GM18861 (cell line): ENCODE data around the gene ADAM29.
"Not testable (repeated sequence)": the region's sequence is repeated elsewhere in the genome, so short reads cannot be mapped to it uniquely, and the experiment has no call there.

Experiments
- ATAC-seq: cut with Tn5 transposase; IDR thresholded peaks from one replicate; pipeline ENCODE4 v1.9.1; 2021; ENCODE audit not compliant: unreplicated experiment

Gene ADAM29

GRCh38 chr4:174918058-174918457 lies at the start of gene ADAM29:
Gene ADAM29, plus strand, starts transcription at chr4:174918358. Its CDS starts 57,168 bp downstream, at chr4:174975526.
- ATAC-seq, result no peak

- no peak for ATAC-seq
Observed at GRCh38 chr4:174869339-174869738, 48.8 kb upstream of the ADAM29 start.

- ATAC-seq, result no peak
Observed at GRCh38 chr4:174870311-174870710, 47.8 kb upstream of the ADAM29 start.

DNA sequence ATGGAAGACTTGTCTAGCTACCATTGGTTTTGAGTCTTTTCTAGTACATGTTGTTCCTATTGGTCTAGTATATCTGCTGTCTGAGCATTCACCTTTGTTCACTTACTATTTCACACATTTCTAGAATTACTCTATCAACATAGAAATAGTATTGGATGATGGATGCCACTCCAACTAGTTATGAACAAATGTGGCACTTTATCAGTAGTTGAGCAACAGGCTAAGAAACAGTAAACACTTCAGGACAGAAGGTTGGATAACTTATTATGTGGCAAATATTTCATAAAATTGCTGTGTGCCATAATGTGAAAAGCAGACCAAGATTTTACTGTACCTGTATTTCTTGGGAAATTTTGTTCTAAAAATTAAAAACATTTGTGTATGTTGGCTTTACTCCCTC lies 46.8 kb upstream of the ADAM29 start:
- no peak for ATAC-seq

- ATAC-seq, result not testable (repeated sequence)
Observed at GRCh38 chr4:174873146-174873545, 45.0 kb upstream of the ADAM29 start.

- ATAC-seq, result no peak
Observed at GRCh38 chr4:174873931-174874330, 44.2 kb upstream of the ADAM29 start.

GRCh38 chr4:174874898-174875297 lies 43.3 kb upstream of the ADAM29 start:
- no peak for ATAC-seq

DNA sequence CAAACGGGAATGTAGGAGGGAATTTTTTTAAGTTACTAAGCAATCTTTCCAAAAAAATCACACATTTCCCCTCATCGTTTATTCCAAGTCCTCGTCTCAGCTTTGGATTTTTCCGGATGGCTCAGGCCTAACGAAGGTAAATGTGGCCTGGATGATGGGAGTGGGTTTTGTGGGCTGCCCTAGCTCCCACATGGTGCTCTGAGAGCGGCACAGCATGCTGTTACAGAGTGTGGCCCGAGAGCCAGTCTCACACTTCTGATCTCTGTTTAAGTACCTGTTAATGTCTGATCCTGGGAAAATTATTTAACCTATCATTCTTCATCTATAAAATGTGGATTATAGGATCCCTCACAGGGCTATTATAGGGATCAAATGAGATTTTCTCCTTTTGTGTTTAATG lies 38.2 kb upstream of the ADAM29 start:
- no peak for ATAC-seq

GRCh38 chr4:174882317-174882992 lies 35.7 kb upstream of the ADAM29 start:
- ATAC-seq, result no peak

DNA sequence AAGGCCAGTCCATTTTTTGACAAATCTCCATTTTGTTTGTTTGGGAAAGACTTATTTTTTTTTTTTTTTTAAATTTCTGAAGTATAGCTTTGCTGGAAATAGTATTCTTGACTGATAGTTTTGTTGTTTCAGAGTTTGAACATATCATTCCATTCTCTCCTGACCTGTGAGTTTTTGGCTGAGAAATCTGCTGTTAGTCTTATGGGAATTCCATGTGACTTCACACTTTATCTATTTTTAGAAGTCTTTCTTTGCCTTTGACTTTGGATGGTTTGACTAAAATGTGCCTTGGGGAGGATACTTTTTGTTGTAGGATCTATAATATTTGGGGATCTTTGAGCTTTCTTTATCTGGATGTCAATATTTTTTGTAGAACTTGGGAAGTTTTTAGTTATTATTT lies 10.7 kb upstream of the ADAM29 start:
- no peak for ATAC-seq

- ATAC-seq, result no peak
Observed at GRCh38 chr4:174910271-174910670, 7.9 kb upstream of the ADAM29 start.

DNA sequence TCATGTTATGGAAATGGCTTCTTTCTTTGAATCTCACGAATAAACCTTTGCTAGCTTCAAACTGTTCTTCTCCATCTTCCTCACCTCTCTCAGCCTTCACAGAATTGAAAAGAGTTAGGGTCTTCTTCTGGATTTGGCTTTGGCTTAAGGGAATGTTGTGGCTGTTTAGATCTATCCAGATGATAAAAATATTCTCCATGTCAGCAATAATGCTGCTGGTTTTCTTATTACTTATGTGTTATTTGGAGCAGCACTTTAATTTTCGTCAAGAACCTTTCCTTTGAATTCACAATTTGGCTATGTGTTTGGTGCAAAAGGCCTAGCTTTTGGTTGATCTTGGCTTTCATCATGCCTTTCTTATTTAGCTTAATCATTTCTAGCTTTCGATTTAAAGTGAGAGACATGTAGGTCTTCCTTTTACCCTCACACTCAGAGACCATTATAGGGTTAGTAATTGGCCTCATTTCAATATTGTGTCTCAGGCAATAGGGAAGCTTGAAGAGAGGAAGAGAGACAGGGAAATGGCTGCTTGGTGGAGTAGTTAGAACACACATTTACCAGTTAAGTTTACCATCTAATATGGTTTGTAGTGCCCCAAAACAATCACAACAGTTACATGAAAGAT lies 5.1 kb upstream of the ADAM29 start:
- no peak for ATAC-seq

DNA sequence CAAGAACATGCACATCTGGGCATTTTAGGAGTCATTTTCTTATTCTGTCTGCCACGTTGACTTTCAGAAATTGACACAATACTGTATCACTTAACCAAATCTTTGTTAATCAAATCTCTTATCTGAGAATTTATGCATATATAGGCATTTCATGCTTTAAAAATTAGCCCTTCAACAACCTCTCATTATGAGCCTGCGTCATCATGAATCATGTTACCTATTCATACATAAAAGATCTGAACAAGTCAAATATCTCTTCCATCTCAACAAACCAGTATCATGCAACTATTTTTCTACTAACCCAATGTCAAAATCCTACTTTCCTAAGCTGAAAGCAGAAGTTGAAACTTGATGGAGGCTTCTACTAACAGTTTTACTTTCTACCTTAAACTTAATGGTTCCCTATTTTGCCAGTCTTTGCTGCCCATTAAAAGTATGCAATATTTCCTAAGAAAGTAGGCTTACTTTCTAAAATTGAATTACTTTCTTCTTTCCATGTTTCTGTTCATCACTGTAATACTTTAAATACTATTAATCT lies 1.8 kb downstream of the ADAM29 start:
- no peak for ATAC-seq

GRCh38 chr4:174926958-174927357 lies 8.8 kb downstream of the ADAM29 start:
- no peak for ATAC-seq

GRCh38 chr4:174928174-174928573 lies 10.0 kb downstream of the ADAM29 start:
- no peak for ATAC-seq

DNA sequence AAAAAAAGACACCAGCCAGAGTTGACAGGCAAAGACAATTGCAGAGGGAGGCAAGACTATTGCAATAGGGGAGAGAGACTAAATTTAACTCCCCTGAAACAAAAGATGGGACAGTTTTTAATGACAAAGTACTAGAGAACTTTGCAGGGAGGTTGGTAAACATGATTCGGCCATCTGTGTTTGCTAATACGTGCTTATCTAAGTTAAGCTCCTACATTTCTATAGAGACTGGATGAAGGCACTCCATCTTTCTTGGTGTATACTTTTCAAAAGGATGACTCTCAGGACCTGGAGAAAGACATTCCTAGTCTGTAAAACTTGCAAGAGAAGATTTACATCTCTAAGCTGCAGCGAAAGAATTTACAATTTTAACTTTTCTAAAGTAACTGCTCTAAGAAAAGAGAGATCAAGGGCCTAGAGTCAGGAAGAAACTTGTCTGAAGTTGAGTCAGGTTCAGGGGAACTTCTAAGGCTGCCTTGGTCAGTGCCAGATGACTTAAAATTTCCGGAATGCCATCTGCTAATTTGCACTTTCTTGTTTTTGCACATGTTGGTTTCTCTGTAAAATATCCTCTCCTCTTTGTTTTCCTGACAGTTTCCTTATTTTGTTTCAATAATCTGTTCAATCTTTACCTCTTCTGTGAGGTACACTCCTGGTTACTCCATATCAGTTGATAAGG lies 10.6 kb downstream of the ADAM29 start:
- ATAC-seq, result no peak

- ATAC-seq, result no peak
Observed at GRCh38 chr4:174929346-174929745, 11.2 kb downstream of the ADAM29 start.

GRCh38 chr4:174930895-174931294 lies 12.7 kb downstream of the ADAM29 start:
- ATAC-seq, result no peak

GRCh38 chr4:174933083-174933482 lies 14.9 kb downstream of the ADAM29 start:
- ATAC-seq, result no peak

DNA sequence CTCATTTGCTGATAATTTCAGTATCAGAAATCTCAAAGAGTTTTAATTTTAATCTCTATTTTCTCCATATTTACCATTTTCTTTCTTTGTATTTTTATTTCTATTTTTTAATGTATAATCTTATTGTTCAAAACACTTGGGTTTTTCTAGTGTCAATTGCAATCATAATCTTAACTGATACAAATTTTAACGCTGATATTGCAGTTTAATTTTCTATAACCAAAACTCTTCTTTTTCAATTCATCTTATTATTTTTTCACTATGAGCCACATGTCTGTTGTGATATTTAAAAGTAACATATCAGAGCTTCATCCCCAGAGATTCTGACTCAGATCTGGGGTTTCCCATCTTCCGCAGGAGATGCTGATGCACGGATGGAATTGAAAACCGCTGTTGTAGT lies 16.2 kb downstream of the ADAM29 start:
- no peak for ATAC-seq

- ATAC-seq, result no peak
Observed at GRCh38 chr4:174935607-174936006, 17.4 kb downstream of the ADAM29 start.

DNA sequence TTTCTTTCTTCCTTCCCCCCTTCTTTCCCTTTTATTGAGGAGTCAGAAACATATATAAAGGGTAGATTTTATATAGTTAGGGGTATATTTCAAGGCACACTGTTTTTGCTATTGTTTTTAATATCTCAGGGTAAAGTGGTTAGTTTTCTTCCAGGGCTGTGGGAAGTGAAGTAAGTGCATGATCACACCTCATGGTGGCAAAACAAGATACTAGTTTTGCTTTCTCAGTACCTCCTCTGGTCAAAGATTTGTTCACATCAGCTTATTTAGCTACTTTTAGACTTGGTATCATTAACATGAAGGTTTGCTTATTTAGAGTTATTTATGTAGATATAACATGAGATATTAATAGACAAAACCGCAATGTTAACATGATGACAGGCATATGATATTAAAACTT lies 21.8 kb downstream of the ADAM29 start:
- no peak for ATAC-seq
